Keratinocyte (primary cell): ENCODE data around the gene PGK1. TPM values are rescaled to one million over a fixed set of nuclear protein-coding genes. Genes with fewer than 3 reads are reported as not detected.
A peak's percentile ranks its signal among the peaks of the same experiment; 100 is the strongest.
"Not testable (repeated sequence)": the region's sequence is repeated elsewhere in the genome, so short reads cannot be mapped to it uniquely, and the experiment has no call there.

ENCODE experiments used
- DNase-seq: peaks from one replicate; pipeline ENCODE4 v3.0.0-alpha.2; 2011; ENCODE audit warnings: low read depth, missing footprints, low spot score
- FAIRE-seq: peaks from 2 replicates; lab custom pipeline; 2011; peaks lifted over from hg19 to GRCh38; lab: Jason Lieb, UNC
- H2AFZ ChIP-seq: 2 replicates; pipeline ENCODE4 v1.6.0; 2012; ENCODE audit warnings: low read length, control low read depth, inconsistent platforms; ENCODE audit not compliant: control insufficient read depth
- H3K27ac ChIP-seq: 2 replicates; pipeline ENCODE4 v1.5.1; 2011; ENCODE audit warnings: low read length; ENCODE audit not compliant: control insufficient read depth, insufficient read depth
- H3K27me3 ChIP-seq: 3 replicates; pipeline ENCODE4 v1.6.0; 2011; ENCODE audit warnings: low read length; ENCODE audit not compliant: control insufficient read depth, insufficient read depth; ENCODE audit errors: extremely low read depth
- H3K36me3 ChIP-seq, 2 experiments: 2 replicates in 1 of 2; 3 replicates in 1 of 2; pipeline ENCODE4 v1.5.1; 2011; ENCODE audit warnings: low read length in 2 of 2, mild to moderate bottlenecking in 1 of 2; ENCODE audit not compliant: control insufficient read depth in 2 of 2, insufficient read depth in 2 of 2; ENCODE audit errors: extremely low read depth in 1 of 2
- H3K4me1 ChIP-seq: 3 replicates; pipeline ENCODE4 v1.5.1; 2011; ENCODE audit warnings: low read length; ENCODE audit not compliant: control insufficient read depth, insufficient read depth; ENCODE audit errors: extremely low read depth
- H3K4me2 ChIP-seq: 3 replicates; pipeline ENCODE4 v1.6.0; 2011; ENCODE audit warnings: low read depth, low read length; ENCODE audit not compliant: control insufficient read depth, insufficient read depth; ENCODE audit errors: extremely low read depth
- H3K4me3 ChIP-seq, 3 experiments: fragments of 200-600 bp in 1 of 3; sonication (generic) in 1 of 3; 2 replicates in 2 of 3; 3 replicates in 1 of 3; pipeline ENCODE4 v1.5.1; 2011 to 2016; ENCODE audit warnings: low read length in 3 of 3, mild to moderate bottlenecking in 3 of 3, control low read depth in 2 of 3, inconsistent platforms in 1 of 3, low read depth in 1 of 3, mixed read lengths in 1 of 3, mixed run types in 1 of 3, moderate library complexity in 1 of 3; ENCODE audit not compliant: control insufficient read depth in 2 of 3, insufficient read depth in 2 of 3; ENCODE audit errors: extremely low read depth in 1 of 3
- H3K79me2 ChIP-seq: 2 replicates; pipeline ENCODE4 v1.6.0; 2012; ENCODE audit warnings: low read length; ENCODE audit not compliant: control insufficient read depth, insufficient read depth
- H3K9ac ChIP-seq: 3 replicates; pipeline ENCODE4 v1.6.0; 2011; ENCODE audit warnings: low read length; ENCODE audit not compliant: control insufficient read depth, insufficient read depth; ENCODE audit errors: extremely low read depth
- H3K9me1 ChIP-seq: 3 replicates; pipeline ENCODE4 v1.6.0; 2011; ENCODE audit warnings: low read length; ENCODE audit not compliant: control insufficient read depth, insufficient read depth; ENCODE audit errors: extremely low read depth
- H3K9me3 ChIP-seq: 2 replicates; pipeline ENCODE4 v1.5.1; 2012; ENCODE audit warnings: low read depth, low read length; ENCODE audit not compliant: control insufficient read depth
- H4K20me1 ChIP-seq: 3 replicates; pipeline ENCODE4 v1.6.0; 2011; ENCODE audit warnings: low read length; ENCODE audit not compliant: control insufficient read depth, insufficient read depth; ENCODE audit errors: extremely low read depth
- CTCF ChIP-seq, 3 experiments: IDR thresholded peaks in 1 of 3; conservative IDR thresholded peaks in 1 of 3; optimal IDR thresholded peaks in 1 of 3; 2 replicates in 2 of 3; 3 replicates in 1 of 3; pipeline versions ENCODE3 to v1.5.1; 2011; ENCODE audit warnings: low read length in 3 of 3, mild to moderate bottlenecking in 3 of 3, moderate library complexity in 2 of 3, control low read depth in 1 of 3, inconsistent platforms in 1 of 3; ENCODE audit not compliant: insufficient read depth in 2 of 3; ENCODE audit errors: extremely low read depth in 1 of 3
- EZH2 ChIP-seq: IDR thresholded peaks from one replicate; pipeline ENCODE4 v1.6.1; 2012; ENCODE audit warnings: inconsistent platforms, mild to moderate bottlenecking, low read length, moderate library complexity
- dilution Hi-C: fragments of 300-500 bp; cut with MboI; formaldehyde crosslinking; loops from one replicate; pipeline ENCODE4 v1.7.0; 2020; ENCODE audit warnings: low sequenced_read_pairs; ENCODE audit not compliant: extremely low pct_ligation_motif_present
- polyA plus RNA-seq, 5 experiments: library from polyadenylated mRNA; depleted of rRNA in 3 of 5; stranded (reverse) in 3 of 5; stranded (forward) in 1 of 5; unstranded in 1 of 5; fragments of >200 nt; gene quantifications; 1 replicate in 1 of 5; 2 replicates in 3 of 5; 3 replicates in 1 of 5; pipeline versions ENCODE4 v1.2.1 to v1.2.3, GENCODE V29; 2011 to 2012; ENCODE audit warnings: missing spikeins in 2 of 5, low read depth in 1 of 5, low replicate concordance in 1 of 5

PGK1 gene
- polyA plus RNA-seq, 1 donor (not counting 4 experiments of a cell fraction or from before 2014, with no cell fraction given), result 666 TPM

- peaks cover 4% of the 10 kb centered on the region for H3K79me2 ChIP-seq
- no peaks in the 10 kb centered on the region for H4K20me1 ChIP-seq
- no peak for TF ChIP-seq EZH2
- TF ChIP-seq CTCF (optimal IDR thresholded peaks at IDR 0.05 in 1 of 3, IDR thresholded peaks at IDR 0.05 in 1 of 3, conservative IDR thresholded peaks at IDR 0.05 in 1 of 3; ENCODE audit: extremely low read depth in 1 of 3, insufficient read depth in 2 of 3, low read length in 3 of 3), result peak; percentile 16 to 23 (median 18)
Observed at GRCh38 chrX:78124307-78124706, 20.3 kb downstream of the PGK1 start.

GRCh38 chrX:78125148-78125547 lies 21.1 kb downstream of the PGK1 start:
- Histone ChIP-seq H3K9ac (no peak overlapping the region), H3K27me3 (no peaks in the 10 kb centered on the region), H3K36me3 (peaks cover 0 to 8% of the 10 kb centered on the region in 2 experiments), H3K4me2 (no peak overlapping the region), H3K4me1 (no peaks in the 10 kb centered on the region), H4K20me1 (no peaks in the 10 kb centered on the region), H3K27ac (no peak overlapping the region), H2AFZ (no peak overlapping the region), H3K9me3 (no peaks in the 10 kb centered on the region), H3K79me2 (peaks cover 4% of the 10 kb centered on the region), H3K4me3 (no peak overlapping the region), H3K9me1 (no peaks in the 10 kb centered on the region)
- dilution Hi-C loops, result no loop called here
- FAIRE-seq (no peak), DNase-seq (no peak)
- TF ChIP-seq CTCF (optimal IDR thresholded peaks at IDR 0.05 in 1 of 3, IDR thresholded peaks at IDR 0.05 in 1 of 3, conservative IDR thresholded peaks at IDR 0.05 in 1 of 3; ENCODE audit: extremely low read depth in 1 of 3, insufficient read depth in 2 of 3, low read length in 3 of 3) (no peak), EZH2 (no peak)

More at GRCh38 chrX:78124307-78124706, 20.3 kb downstream of the PGK1 start:
- no peak for DNase-seq
- H3K9me1 ChIP-seq, result no peaks in the 10 kb centered on the region
- H3K36me3 ChIP-seq, result peaks cover 0 to 8% of the 10 kb centered on the region in 2 experiments
- no peak overlapping the region for H3K9ac ChIP-seq
- dilution Hi-C loops, result no loop called here
- no peak for FAIRE-seq
- H3K4me3 ChIP-seq, result no peak overlapping the region
- no peaks in the 10 kb centered on the region for H3K27me3 ChIP-seq
- H3K4me2 ChIP-seq, result no peak overlapping the region
- H3K9me3 ChIP-seq, result no peaks in the 10 kb centered on the region
- H3K4me1 ChIP-seq, result no peaks in the 10 kb centered on the region
- H3K27ac ChIP-seq, result no peak overlapping the region
- H2AFZ ChIP-seq, result no peak overlapping the region

GRCh38 chrX:78125781-78126180 lies 21.7 kb downstream of the PGK1 start:
- H3K79me2 ChIP-seq, H3K9me1 ChIP-seq, H2AFZ ChIP-seq, DNase-seq, dilution Hi-C loops, H3K27me3 ChIP-seq, H4K20me1 ChIP-seq, H3K27ac ChIP-seq, H3K36me3 ChIP-seq, H3K4me2 ChIP-seq, FAIRE-seq, H3K4me3 ChIP-seq, H3K9me3 ChIP-seq, H3K9ac ChIP-seq, H3K4me1 ChIP-seq: not testable (repeated sequence)
